RWPE2 (cell line): ENCODE measurements around the gene TLCD3A.
A peak's percentile ranks its signal among the peaks of the same experiment; 100 is the strongest.

Experiments used
- ATAC-seq: fragments of 200-7000 bp; cut with Tn5 transposase; 3 replicates; pipeline ENCODE4 v1.9.1; 2021; ENCODE audit warnings: low read depth
- DNase-seq: peaks from one replicate; pipeline ENCODE4 v3.0.0-alpha.2; 2020; ENCODE audit warnings: low spot score
- H3K27ac ChIP-seq: fragments of 450-650 bp; 2 replicates; pipeline ENCODE4 v1.5.1; 2017; ENCODE audit warnings: mild to moderate bottlenecking; ENCODE audit not compliant: poor library complexity, severe bottlenecking
- H3K27me3 ChIP-seq: fragments of 250-450 bp; sonication (Bioruptor Pico); 2 replicates; pipeline ENCODE4 v1.5.1; 2021; ENCODE audit warnings: mild to moderate bottlenecking, moderate library complexity; ENCODE audit not compliant: insufficient read depth, poor library complexity, severe bottlenecking
- H3K36me3 ChIP-seq: fragments of 250-450 bp; sonication (Bioruptor Pico); 2 replicates; pipeline ENCODE4 v1.5.1; 2020; ENCODE audit warnings: low read depth, mild to moderate bottlenecking, moderate library complexity
- H3K4me1 ChIP-seq: fragments of 250-450 bp; sonication (Bioruptor Pico); 2 replicates; pipeline ENCODE4 v1.5.1; 2021; ENCODE audit warnings: mild to moderate bottlenecking, moderate library complexity; ENCODE audit not compliant: insufficient read depth, poor library complexity, severe bottlenecking
- H3K4me3 ChIP-seq: fragments of 250-450 bp; sonication (Bioruptor Pico); 2 replicates; pipeline ENCODE4 v1.5.1; 2021; ENCODE audit warnings: mild to moderate bottlenecking, moderate library complexity; ENCODE audit not compliant: severe bottlenecking
- H3K9me3 ChIP-seq: fragments of 250-450 bp; sonication (Bioruptor Pico); 2 replicates; pipeline ENCODE4 v1.5.1; 2021; ENCODE audit warnings: mild to moderate bottlenecking, moderate library complexity; ENCODE audit not compliant: severe bottlenecking
- CTCF ChIP-seq: fragments of 450-650 bp; IDR thresholded peaks from one replicate; pipeline ENCODE4 v1.5.1; 2017; ENCODE audit warnings: mild to moderate bottlenecking, moderate library complexity; ENCODE audit not compliant: poor library complexity, severe bottlenecking

The TLCD3A gene

GRCh38 chr17:750431-751037 is 18.1 kb downstream of the TLCD3A start:
- no peak for DNase-seq
- TF ChIP-seq CTCF, result no peak
- Histone ChIP-seq H3K4me1 (peaks cover 5% of the 10 kb centered on the region), H3K9me3 (no peaks in the 10 kb centered on the region), H3K27me3 (no peaks in the 10 kb centered on the region), H3K4me3 (peak overlapping the region; percentile 84), H3K36me3 (peaks cover 29% of the 10 kb centered on the region), H3K27ac (peak overlapping the region; percentile 62)
- ATAC-seq, result no peak

- Histone ChIP-seq H3K4me1 (peaks cover 8% of the 10 kb centered on the region), H3K4me3 (peak overlapping the region; percentile 84), H3K36me3 (peaks cover 22% of the 10 kb centered on the region), H3K27me3 (no peaks in the 10 kb centered on the region), H3K9me3 (no peaks in the 10 kb centered on the region), H3K27ac (peak overlapping the region; percentile 62)
- no peak for TF ChIP-seq CTCF
- ATAC-seq (peak; percentile 35), DNase-seq (no peak)
Measured at GRCh38 chr17:751269-752001, 19.0 kb downstream of the TLCD3A start.

- Histone ChIP-seq H3K4me1 (peaks cover 9% of the 10 kb centered on the region), H3K27ac (peak within 1 kb of the TSS; percentile 62), H3K36me3 (peaks cover 18% of the 10 kb centered on the region), H3K27me3 (no peaks in the 10 kb centered on the region), H3K9me3 (no peaks in the 10 kb centered on the region), H3K4me3 (peak within 1 kb of the TSS; percentile 84)
- DNase-seq (peak; percentile 84), ATAC-seq (peak; percentile 84)
- TF ChIP-seq CTCF, result peak; percentile 96
Measured at GRCh38 chr17:752002-752619, 19.7 kb downstream of the TLCD3A start, which contains the start of gene GEMIN4. Gene GEMIN4, minus strand, starts transcription at chr17:752264. Its CDS starts 122 bp downstream, at chr17:752142.

GRCh38 chr17:752620-753219 is 20.3 kb downstream of the TLCD3A start:
- peak overlapping the region; percentile 84 for H3K4me3 ChIP-seq
- ATAC-seq (peak; percentile 2; the same call in 1 of the 3 replicates), DNase-seq (no peak)
- peak overlapping the region; percentile 62 for H3K27ac ChIP-seq
- peaks cover 17% of the 10 kb centered on the region; the same call in 1 of the 2 replicates for H3K36me3 ChIP-seq
- H3K9me3 ChIP-seq, result no peaks in the 10 kb centered on the region
- no peaks in the 10 kb centered on the region for H3K27me3 ChIP-seq
- H3K4me1 ChIP-seq, result peaks cover 9% of the 10 kb centered on the region
- peak; percentile 14 for TF ChIP-seq CTCF
